GM18867 (cell line): ENCODE measurements around the gene KCNA2.

ENCODE experiments used
- ATAC-seq: cut with Tn5 transposase; IDR thresholded peaks from one replicate; pipeline ENCODE4 v1.9.1; 2021; ENCODE audit warnings: mild to moderate bottlenecking, moderate library complexity; ENCODE audit not compliant: unreplicated experiment

Gene KCNA2

DNA sequence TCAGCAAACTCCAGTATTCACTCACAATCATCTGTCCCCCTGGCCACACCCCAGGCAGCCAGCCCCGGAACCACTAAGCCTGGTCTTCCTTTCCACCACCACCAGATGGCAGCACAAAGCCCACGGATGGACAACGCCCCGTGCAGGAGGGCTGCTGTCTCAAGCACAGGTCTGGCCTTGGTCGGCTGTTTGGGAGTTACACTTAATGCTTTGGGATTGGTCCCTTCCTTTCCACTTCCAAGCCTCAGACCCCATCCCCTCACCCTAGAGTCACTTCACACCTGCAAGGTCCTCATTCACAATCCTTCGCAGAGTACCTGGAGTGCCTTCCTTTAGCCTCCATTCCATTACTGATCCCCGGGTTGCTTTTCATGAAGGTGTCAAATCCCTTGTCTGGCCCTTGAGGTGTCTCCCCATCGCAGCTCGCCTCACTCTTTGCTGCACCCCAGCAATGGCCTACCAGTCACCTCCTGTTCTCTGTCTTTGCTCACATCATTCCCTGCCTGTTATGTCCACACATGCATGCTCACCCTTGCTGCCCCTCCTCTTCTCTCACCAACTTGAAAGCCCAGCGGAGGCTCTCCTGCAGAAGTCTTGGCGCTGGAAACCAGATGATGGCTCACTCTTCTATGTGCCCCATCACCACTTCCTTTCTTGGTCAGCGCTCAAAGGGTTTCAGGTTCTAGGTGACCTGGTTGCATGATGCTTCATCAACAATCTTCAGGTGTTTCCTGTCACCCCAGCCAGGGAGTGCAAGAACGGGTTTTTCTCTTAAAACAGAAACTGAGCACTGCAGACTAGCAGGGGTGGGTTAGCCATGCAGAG is 24.9 kb upstream of the KCNA2 start:
- ATAC-seq = peak; percentile 56

DNA sequence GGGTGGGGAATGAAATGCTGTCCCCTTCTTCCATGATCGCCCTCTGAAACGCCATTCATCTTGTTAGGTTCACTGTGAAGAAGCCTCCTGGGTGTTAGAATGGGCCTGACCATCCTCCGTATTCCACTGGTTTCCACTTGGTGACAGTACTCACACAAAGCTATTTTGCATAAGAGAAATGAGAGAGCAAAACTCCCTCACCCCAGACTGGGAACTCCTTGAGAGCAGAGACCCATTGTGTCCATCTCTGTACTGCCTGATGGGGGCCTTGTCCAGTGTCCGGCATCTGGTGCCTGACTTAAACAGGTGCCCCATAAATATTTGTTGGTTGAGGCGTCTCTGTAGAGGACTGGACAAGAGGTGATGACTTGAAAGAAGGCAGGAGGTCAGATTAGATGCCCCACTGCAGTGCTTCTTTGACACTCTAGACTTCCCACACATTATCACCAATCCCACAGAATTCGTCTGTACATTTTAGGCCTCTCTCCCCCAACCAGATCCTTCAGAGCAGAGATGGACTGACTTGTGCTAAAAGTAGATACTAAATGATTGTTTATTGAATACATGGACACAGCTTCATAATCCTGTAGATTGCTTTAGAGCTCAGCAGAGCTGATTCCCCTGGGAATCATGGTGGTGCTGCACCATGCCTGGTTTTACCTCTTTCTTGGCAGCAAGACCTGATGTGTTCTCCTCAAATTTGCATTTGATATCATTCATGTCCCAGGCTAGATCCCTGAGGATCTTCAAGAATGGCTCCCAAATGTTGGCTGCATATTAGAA is 22.4 kb upstream of the KCNA2 start:
- ATAC-seq = no peak

DNA sequence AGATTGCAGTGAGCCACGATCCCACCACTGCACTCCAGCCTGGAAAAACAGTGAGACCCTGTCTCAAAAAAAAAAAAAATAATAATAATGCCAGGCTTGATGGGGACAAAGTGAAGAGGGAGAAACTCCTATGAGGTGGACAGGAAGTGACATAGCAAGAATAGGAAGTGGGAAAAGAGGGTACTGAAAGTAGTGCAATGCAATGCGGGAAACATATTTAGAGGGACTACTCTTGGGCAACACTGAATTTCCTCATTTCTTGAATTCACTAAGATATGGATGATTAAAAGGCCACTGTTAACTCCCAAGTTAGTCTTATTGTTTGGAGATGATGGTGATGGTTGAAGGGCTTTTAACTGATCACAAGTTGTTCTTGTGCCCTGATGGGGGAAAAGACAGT is 21.6 kb upstream of the KCNA2 start:
- no peak for ATAC-seq

DNA sequence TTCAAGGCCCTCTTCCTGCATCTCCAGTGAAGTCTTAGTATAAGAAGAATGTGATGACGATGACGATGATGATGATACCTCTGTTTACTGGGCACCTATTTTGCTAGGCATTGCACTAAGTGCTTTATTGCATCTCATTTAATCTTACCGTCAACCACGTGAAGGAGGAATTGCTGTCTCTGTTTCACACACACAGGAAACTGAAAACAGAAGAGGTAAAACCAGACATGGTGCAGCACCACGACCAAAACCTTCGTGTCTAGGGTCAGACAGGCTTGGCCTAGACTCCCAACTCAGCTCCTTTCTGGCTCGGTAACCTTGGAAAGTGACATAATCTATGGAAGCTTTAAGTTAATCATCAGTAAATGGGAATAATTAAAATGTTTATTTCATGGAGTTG is 20.7 kb upstream of the KCNA2 start:
- no peak for ATAC-seq

DNA sequence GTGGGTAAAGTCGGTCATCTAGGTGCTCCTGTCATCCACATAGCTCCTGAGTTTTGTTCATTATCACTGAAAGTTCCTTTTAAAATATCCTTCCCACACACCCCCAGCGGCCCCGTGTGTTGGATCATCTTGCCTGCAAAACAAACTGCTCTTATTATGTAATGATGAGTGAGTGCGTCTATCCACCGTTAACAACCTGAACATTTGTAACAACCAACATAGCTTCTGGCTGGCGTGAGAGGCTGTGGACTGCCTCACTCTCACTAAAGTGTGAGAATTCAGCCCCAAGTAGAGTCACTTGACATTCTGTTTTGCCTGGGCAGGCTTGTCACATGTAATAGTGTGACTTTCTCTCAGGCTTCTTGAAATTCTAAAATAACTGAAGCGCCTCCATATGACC is 14.5 kb upstream of the KCNA2 start:
- no peak for ATAC-seq

DNA sequence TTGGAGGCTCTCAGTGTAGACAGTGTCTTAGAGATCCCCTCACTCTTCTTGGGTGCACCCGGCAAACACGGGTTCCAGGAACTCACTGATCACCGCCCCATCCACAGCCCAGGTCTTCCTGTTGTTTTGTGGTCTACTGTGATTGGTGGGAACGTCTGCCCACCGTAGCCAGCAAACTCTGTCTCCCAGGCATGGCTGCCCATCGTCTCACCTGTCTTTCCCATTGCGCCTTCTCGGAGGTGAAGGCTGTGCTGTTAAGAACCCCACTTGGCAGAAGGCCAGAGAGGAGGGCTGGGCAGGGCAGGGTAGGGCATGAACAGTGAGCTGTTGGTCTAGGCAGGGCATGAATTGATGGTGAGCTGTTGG is 14.1 kb upstream of the KCNA2 start:
- no peak for ATAC-seq

DNA sequence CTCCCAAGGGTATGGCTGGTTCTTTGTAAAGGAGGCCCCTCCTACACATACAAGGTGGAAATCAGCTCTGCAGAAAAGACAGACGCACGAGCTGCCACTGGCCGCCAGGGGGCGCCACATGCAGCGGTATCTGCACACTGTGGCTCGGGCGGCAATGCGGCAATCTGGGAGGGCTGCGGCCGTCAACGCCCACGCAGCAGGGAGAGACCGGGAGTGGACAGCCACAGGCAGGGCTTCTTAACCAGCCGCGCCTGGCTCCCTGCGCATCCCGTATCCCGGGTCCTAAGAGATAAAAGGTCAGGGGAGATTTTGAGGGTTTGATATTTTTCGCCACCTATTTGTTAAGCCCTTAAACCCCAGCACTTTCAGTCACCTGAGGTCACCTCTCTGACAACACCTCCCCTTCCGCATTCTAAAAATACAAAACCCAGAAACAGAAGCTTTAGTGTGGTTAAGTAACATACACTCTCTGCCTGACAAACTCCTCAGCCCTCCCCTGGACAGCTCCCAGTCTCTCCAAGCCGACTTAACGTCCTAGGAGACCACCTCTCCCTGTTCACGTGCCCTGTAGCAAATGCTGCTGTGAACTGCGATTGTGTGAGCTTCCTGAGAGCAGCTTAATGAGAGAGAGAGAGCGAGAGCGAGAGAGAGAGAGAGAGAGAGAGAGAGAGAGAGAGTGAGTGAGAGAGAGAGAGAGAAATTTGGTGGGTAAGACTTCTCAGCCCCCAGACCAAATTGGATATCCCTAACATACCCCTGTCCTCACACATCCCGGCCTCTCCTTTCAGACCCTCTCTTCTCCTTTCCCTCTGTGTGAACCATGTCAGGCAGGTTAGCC is 13.5 kb upstream of the KCNA2 start:
- ATAC-seq = peak; percentile 79

DNA sequence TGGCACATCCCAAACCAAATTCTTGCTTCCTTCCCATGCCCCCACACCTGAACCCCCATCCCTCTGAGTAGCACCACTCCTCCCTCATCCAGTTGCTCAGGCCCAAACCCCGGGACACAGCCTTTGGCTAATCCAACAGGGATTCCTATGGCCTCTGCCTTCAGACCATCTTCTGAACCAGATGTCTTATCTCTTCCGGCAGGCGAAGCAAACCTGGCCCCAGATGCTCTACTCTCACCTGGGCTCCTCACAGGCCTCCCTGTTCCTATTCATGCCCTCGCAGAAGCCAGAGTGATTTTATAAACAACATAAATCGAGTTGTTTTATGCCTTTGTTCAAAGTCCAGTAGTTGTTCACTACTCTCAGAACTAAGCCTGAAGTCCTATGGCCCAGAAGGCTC is 12.5 kb upstream of the KCNA2 start:
- ATAC-seq = no peak

DNA sequence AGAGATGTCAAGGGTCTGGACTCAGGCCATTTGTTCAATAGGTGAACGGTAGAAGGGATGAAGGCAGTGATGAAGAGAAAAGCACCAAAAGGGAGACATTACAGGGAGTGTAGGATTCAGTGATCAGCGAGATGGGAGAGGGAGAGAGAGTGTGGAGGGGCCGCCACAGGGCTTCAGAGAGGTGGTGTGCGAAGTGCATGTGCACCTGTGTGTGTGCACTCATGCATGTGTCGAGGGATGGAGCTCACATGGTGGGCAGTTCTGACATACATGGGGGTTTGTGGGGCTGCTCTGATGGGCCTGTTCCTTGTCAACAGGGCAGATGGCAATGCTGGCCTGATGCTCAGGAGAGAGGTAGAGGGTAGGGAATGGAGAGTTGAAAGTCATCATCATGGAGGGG is 11.4 kb upstream of the KCNA2 start:
- ATAC-seq = no peak

DNA sequence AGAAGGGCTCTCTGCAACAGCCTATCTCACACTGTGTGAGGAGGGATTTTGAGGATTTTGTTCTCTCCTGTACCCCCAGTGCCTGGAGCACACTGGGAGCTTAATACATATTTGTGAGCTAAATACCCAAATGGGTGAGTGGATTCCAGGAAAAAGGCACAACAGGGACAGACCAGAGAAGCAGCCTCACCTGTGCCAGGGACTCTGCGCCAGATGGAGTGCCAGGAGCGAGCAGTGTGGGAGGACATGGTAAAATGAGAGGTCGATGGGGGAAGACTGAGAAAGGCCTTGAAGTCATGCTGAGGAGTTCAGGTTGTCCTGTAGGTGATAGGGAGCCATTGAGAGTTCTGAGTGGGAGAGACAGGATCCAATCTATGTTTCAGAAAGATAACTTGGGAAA is 11.0 kb upstream of the KCNA2 start:
- no peak for ATAC-seq

DNA sequence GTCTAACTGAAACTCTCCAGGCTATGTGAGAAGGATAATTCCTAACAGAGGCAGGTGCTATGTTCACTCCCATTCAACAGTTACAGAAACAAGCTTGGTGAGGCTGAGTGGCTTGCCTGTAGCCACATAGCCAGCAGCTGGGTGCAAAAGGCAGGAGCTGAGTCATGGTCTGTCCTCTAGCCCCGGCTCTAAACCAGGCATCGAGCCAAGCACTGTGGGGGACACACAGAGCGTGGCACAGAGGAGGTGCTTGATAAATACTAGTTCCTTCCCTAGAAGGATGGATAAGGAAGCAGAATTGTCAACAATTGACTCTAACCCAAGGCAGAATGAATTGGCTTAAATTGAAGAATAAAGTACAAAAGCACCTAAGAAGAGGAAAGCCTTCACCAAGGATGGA is 10.4 kb upstream of the KCNA2 start:
- no peak for ATAC-seq

DNA sequence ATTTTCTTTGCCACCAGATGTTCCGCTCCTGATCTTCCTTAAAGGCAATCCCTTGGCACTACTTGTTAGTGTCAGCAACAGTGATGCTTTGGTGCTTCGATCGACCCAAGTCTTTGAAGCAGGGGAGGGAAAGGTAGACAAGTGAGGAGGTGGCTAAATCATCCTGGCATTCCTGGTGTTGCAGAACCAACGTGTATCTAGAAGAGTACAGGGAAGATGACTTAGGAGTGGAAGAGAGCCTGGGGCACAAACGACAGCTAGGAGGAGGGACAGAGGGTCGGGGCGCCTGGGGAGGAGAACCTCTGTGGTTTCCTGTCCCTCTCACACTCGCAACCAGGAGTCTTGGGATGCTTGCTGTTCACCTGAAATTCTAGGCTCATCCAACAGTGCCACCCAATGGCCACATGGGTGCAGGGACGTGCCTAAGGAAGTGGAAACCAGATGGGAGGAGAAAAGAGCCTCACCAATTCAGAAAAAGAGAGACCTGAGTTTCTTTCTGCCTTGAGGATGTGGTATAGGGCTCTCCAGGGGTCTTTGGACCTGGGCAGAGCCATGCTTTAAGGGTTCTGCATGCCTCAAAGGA is 9.5 kb upstream of the KCNA2 start:
- ATAC-seq = no peak

DNA sequence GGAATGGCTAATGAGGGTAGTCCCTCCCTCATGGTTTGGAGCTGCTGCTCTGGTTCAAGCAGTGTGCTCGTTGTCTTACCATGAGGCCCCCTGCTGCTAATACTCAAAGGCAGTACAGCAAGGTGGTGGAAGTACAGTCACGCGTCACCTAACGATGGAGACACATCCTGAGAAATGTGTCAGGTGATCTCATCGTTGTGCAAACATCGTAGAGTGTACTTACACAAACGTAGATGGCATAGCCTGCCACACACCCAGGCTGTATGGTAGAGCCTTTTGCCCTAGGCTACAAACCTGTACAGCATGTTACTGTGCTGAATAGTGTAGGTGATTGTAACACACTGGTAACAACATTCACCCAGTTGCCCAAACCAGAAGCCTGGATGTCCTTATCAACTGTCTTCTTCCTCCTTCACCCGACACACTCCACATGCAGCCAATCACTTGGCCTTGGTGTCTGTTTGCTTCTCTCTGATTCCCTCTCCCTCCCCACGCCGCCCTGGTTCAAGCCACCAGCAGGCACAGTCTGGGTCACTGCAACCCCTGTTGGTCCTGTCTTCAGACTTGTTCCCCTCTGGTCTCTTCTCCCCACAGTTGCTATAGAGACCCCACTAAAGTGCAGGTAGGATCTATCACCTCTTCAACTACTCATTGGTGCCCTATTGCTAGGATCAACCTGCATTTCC is 6.0 kb upstream of the KCNA2 start:
- ATAC-seq = no peak

DNA sequence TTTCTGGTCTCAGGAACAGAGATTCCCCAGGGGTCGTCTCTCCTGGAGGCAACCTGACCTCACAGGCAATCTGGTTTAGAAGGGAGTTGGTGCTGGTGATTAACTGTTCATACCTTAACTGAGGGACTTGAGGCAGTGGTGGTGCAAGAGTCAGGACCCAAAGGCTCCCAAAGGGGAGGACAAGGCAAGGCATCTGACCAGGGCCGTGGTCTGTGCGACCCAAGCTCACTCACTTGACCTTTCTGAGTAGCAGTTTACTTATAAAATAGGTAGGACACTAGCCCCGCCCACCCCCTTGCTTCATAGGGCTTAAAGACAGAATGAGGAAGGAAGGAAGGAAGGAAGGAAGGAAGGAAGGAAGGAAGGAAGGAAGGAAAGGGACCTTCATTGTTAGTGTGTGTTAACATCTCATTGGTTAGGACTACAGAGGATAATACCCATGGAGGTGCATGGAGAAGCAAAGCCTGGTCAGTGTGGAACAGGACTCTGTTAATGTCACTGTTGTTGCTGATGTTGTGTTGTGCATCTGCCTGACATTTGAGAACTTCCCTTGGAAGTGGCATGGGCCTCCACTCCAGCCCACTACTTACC is 4.6 kb upstream of the KCNA2 start:
- no peak for ATAC-seq

DNA sequence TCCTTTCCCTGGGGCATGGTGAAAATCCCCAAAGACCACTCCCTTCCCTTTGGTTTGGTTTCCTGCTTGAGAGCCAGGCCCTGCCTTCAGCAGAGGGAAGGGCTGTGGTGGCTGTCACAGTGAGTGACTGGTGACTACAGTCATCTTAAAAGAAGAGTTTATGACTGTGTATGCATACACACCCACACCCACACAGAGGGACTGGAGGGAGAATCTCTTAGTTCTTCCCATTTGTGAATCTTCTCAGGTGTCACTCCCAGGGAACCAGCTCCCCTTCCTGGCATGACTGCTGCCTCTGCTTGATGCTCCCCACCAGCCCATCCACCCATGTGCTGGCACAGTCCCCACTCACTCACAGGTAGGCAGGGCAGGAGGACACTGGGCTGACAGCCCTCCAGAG is 3.9 kb upstream of the KCNA2 start:
- no peak for ATAC-seq

DNA sequence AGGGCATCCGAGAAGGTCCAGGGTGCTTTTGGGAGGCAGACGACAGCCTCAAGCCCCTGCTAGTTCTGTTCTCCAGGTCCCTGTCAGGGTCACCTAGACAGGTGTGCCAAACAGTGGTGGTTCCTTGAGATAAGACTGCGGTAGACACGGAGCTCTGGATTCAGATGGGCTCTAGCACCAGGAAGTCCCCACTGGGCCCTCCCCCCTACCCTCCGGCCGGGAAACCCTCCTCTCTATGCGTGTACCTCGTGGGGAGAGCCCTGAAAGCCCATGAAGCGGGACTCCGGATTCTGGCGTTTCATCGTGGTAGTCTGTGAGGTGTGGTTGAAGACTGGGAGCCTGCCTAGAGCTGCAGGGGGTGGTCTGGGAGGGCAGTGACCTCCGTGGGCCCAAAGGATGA is 2.1 kb upstream of the KCNA2 start:
- ATAC-seq = no peak

DNA sequence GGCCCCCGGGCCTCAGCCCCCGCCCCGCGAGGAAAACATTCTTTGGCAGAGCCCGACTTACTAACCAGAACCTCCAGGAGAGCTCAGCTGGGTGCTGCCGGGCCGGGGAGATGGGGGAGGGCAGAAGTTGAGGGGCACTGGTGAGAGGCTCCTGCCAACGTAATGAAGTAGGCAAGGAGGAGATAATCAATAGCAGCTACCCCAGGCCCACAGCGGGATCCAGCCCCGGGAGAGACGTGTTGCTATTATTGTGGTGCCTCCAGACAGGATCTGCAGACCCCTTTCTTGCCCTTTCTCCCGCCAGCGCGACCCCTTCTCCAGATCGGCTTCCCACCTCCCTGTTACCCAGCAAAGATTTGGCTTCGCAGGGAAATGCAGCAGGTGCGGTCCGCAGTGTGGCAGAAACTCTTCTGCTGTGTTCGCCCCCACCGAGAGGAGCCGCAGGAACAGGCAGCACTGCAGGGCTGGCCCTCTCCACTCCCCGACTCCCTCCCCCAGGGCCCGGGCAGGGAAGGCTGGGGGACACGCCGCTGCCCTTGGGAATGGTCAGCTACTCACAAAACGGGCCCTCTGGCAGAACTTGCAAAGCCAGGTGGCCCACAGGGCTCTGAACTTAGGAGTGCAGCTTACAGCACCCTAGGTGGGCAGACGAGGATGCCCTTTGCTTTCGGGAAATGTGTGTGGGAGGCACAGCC is 1.5 kb upstream of the KCNA2 start:
- ATAC-seq = no peak

DNA sequence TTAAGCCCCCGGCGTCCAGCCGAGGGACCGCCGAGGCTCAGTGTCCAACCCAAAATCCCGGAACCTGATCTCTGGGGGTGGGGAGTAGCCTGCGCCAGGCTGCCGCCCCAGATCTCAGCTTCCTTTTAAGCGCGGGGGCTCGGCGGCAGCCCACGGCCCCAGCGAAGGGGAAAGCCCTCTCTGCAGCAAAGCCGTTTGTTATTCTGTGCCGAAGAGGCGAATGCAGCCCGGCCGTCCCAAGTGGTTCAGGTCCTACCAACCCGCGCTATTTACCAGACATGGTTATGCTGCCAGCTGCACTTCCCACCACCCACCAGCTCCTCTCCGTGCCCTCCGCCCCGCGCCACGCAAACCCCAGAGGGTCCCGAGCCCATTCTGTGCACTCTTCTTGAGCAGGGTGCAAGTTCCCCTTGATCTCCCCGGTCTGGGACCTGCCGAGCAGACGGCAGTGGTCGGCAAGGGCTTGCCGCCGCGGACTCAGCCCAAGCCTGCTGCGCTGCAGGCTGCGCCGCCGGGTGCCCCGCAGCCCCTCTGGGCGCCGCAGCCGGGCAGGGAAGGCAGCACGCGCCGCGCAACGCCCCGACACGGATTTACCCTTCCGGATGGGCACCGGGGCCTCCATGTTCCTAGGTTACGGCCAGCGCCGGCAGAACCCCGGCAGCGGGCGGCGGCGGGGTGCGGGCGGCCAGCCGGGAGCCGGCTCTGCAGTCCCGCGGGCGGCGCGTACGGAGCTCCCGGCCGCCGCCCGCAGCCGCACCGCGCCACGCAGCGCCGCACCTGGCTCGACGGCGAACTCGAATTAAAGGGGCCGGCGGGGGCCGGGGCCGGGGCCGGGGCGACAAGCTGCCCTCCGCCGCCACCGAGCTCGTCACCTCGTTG is 738 bp upstream of the KCNA2 start:
- ATAC-seq = no peak

DNA sequence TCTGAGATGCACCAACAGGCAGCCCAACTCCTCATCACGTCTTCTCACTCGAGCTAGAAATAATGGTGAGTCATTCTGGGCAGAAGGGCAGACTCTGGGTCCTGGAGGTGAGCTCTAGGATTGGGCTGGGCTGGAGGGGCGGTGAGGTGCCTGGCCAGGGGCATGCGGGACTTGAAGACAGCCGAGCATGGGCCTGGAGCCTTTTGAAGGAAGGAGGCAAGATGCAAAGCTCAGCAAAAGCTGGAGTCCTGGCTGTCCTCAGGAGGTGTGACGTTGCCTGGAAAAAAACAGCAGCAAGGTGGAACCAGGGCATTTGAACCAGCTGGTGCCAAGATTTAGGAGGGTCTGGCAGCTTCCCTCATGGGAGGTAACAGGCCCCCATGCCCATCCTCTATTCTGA is 712 bp downstream of the KCNA2 start:
- ATAC-seq = no peak
